OCI-LY3 (cell line): ENCODE measurements around the gene SMG7.

Experiments used
- H2AFZ ChIP-seq: fragments of 200-600, 300-600 bp; shearing (Covaris generic); 2 replicates; pipeline ENCODE4 v1.6.0; 2014; ENCODE audit warnings: antibody characterized with exemption, low read depth, low read length
- H3K27ac ChIP-seq: fragments of 200-600, 300-600 bp; sonication (generic); 2 replicates; pipeline ENCODE4 v1.5.1; 2014; ENCODE audit warnings: mild to moderate bottlenecking, low read length, moderate library complexity, mixed read lengths
- H3K27me3 ChIP-seq: fragments of 200-600, 300-600 bp; sonication (generic); 2 replicates; pipeline ENCODE4 v1.6.1; 2014; ENCODE audit warnings: low read depth, low read length, mixed read lengths
- H3K36me3 ChIP-seq: fragments of 200-600, 300-600 bp; sonication (generic); replicated peaks from 2 replicates; pipeline ENCODE3; 2014; ENCODE audit warnings: low read depth, low read length, mixed read lengths
- H3K4me1 ChIP-seq: fragments of 300-600, 200-600 bp; sonication (generic); 2 replicates; pipeline ENCODE4 v1.6.1; 2014; ENCODE audit warnings: low read length, mixed read lengths
- H3K4me2 ChIP-seq: fragments of 200-600, 300-600 bp; sonication (generic); 2 replicates; pipeline ENCODE4 v1.6.1; 2014; ENCODE audit warnings: low read length, mixed read lengths
- H3K4me3 ChIP-seq: fragments of 300-600, 200-600 bp; sonication (generic); 2 replicates; pipeline ENCODE4 v1.5.1; 2014; ENCODE audit warnings: antibody characterized with exemption, mild to moderate bottlenecking, low read length, moderate library complexity
- H3K79me2 ChIP-seq: fragments of 300-600, 200-600 bp; shearing (Covaris generic); 2 replicates; pipeline ENCODE4 v1.6.1; 2014; ENCODE audit warnings: mild to moderate bottlenecking, low read length, mixed read lengths
- H3K9ac ChIP-seq: fragments of 300-600, 200-600 bp; shearing (Covaris generic); 2 replicates; pipeline ENCODE4 v1.6.0; 2014; ENCODE audit warnings: mild to moderate bottlenecking, low read length, moderate library complexity
- H3K9me3 ChIP-seq: fragments of 200-600, 300-600 bp; shearing (Covaris generic); 2 replicates; pipeline ENCODE4 v1.6.1; 2014; ENCODE audit warnings: low read length, mixed read lengths; ENCODE audit not compliant: insufficient read depth
- H4K20me1 ChIP-seq: fragments of 200-600, 300-600 bp; sonication (generic); 2 replicates; pipeline ENCODE4 v1.6.1; 2016; ENCODE audit warnings: low read length, mixed read lengths; ENCODE audit not compliant: insufficient read depth
- CTCF ChIP-seq: fragments of 200-600, 300-600 bp; sonication (generic); IDR thresholded peaks from 2 replicates; pipeline ENCODE4 v1.5.1; 2014; ENCODE audit warnings: antibody characterized with exemption, low read length, low read depth
- EZH2phosphoT487 ChIP-seq: fragments of 200-600 bp; shearing (Covaris generic); IDR thresholded peaks from 2 replicates; pipeline ENCODE4 v1.6.1; 2018; ENCODE audit warnings: antibody characterized with exemption, mixed run types, low read depth

The SMG7 gene

DNA sequence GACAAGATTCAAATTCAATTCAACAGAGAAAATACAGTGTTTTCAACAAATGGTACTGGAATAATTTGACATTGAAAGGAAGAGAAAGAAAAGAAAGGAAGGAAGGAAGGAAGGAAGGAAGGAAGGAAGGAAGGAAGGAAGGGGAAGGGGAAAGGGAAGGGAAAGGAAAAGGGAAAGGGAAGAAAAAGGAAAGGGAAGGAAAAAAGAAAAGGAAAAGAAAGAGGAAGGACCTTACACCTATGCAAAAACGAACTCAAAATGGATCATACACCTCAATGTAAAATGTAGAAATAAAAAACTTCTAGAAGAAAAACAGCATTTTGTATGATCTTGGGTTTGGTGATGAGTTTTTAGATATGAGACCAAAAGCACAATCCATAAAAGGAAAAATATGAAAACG lies 34.2 kb upstream of the SMG7 start:
- Histone ChIP-seq H3K9ac (no peak overlapping the region), H3K4me1 (no peaks in the 10 kb centered on the region), H2AFZ (no peak overlapping the region), H3K4me2 (no peak overlapping the region), H3K4me3 (no peak overlapping the region), H3K27me3 (peaks cover 12% of the 10 kb centered on the region), H3K79me2 (no peaks in the 10 kb centered on the region), H3K9me3 (no peaks in the 10 kb centered on the region), H3K27ac (no peak overlapping the region), H3K36me3 (no peaks in the 10 kb centered on the region), H4K20me1 (no peaks in the 10 kb centered on the region)
- TF ChIP-seq EZH2phosphoT487, result no peak
- no peak for TF ChIP-seq CTCF

DNA sequence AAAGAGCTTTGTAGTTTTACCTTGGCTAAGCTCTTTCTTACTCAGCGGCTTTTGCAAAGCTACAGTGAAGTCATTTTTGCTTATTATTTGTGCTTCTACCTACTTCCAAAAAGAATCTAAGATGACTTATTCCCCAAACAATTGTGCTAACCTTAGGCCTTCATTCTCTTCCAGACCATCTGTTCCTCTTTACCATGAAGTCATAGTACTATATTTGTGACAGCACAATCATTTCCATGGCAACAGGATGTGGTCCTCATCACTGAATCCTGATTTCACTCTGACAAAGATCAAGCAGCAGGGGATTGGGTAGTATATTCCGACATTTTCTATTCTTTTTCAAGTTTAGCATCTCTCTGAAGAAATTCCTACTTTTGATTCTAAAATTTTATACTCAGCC lies 29.3 kb upstream of the SMG7 start:
- Histone ChIP-seq H3K4me2 (no peak overlapping the region), H3K9ac (no peak overlapping the region), H3K36me3 (no peaks in the 10 kb centered on the region), H3K9me3 (no peaks in the 10 kb centered on the region), H3K4me3 (no peak overlapping the region), H3K27ac (no peak overlapping the region), H3K27me3 (peaks cover 12% of the 10 kb centered on the region; the same call in 1 of the 2 replicates), H3K79me2 (no peaks in the 10 kb centered on the region), H3K4me1 (no peaks in the 10 kb centered on the region), H2AFZ (no peak overlapping the region), H4K20me1 (no peaks in the 10 kb centered on the region)
- TF ChIP-seq EZH2phosphoT487 (no peak), CTCF (no peak)

DNA sequence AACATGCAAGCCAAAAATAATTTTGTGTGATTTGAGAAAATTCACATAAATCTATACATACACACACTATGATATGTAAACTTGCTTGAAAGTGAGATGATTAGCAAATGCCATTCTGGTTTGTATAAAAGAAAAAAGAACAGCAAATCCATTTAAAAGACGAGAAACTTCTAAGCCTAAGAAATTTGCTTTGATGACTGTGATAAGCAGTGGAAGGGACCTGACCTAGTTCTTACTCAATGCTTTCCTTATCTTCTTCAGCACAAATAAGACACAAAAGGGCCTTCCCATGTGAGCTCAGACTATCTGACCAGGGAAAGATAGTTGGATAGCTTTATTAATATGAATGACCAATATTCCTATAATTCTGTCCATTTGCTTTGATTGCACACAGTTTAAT lies 28.8 kb upstream of the SMG7 start:
- no peaks in the 10 kb centered on the region for H3K79me2 ChIP-seq
- no peaks in the 10 kb centered on the region for H3K36me3 ChIP-seq
- no peaks in the 10 kb centered on the region for H4K20me1 ChIP-seq
- TF ChIP-seq EZH2phosphoT487, result no peak
- no peak for TF ChIP-seq CTCF
- no peaks in the 10 kb centered on the region for H3K9me3 ChIP-seq
- H3K4me3 ChIP-seq, result no peak overlapping the region
- H3K4me1 ChIP-seq, result no peaks in the 10 kb centered on the region
- no peak overlapping the region for H2AFZ ChIP-seq
- H3K4me2 ChIP-seq, result no peak overlapping the region
- H3K27ac ChIP-seq, result no peak overlapping the region
- peaks cover 12% of the 10 kb centered on the region; the same call in 1 of the 2 replicates for H3K27me3 ChIP-seq
- no peak overlapping the region for H3K9ac ChIP-seq

DNA sequence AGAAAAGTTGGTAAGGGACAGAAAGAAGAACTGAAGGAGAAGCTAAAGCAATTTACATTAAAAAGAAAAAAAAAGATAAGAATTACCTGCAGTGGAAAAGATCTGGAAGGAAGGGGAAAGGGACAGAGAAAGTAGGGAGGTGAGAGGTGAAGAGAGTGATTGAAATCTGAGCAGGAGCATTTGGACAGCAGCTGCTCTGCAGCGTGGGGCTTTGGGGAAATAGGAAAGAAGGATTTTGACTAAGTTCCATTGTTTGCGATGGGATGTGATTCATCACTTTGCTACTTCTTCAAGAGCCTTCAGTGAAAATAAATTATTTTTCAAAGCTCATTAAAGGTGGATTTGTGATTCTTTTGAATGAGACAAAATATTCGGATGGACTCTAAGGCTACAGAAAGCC lies 28.1 kb upstream of the SMG7 start:
- Histone ChIP-seq H3K4me3 (no peak overlapping the region), H3K79me2 (no peaks in the 10 kb centered on the region), H3K4me1 (no peaks in the 10 kb centered on the region), H3K9me3 (no peaks in the 10 kb centered on the region), H3K9ac (no peak overlapping the region), H4K20me1 (no peaks in the 10 kb centered on the region), H3K27me3 (peaks cover 11% of the 10 kb centered on the region; the same call in 1 of the 2 replicates), H3K4me2 (no peak overlapping the region), H3K36me3 (no peaks in the 10 kb centered on the region), H3K27ac (no peak overlapping the region), H2AFZ (no peak overlapping the region)
- TF ChIP-seq EZH2phosphoT487 (no peak), CTCF (no peak)
